HUES48 (cell line): ENCODE results near the gene RBM8A.

Source experiments
- H3K27ac ChIP-seq: one replicate; pipeline ENCODE4 v1.7.0; 2013; ENCODE audit warnings: low read depth, low read length, inconsistent platforms
- H3K27me3 ChIP-seq: 2 replicates; pipeline ENCODE4 v1.6.1; 2013; ENCODE audit warnings: mild to moderate bottlenecking, low read length; ENCODE audit not compliant: control insufficient read depth, insufficient read depth
- H3K36me3 ChIP-seq: 2 replicates; pipeline ENCODE4 v1.6.1; 2013; ENCODE audit warnings: low read length; ENCODE audit not compliant: control insufficient read depth, insufficient read depth
- H3K4me1 ChIP-seq: 2 replicates; pipeline ENCODE4 v1.6.1; 2013; ENCODE audit warnings: mild to moderate bottlenecking, low read length; ENCODE audit not compliant: control insufficient read depth, insufficient read depth
- H3K4me3 ChIP-seq: 2 replicates; pipeline ENCODE4 v1.5.1; 2013; ENCODE audit warnings: mild to moderate bottlenecking, low read depth, low read length
- H3K9ac ChIP-seq: 2 replicates; pipeline ENCODE4 v1.6.1; 2013; ENCODE audit warnings: mild to moderate bottlenecking, low read depth, low read length, moderate library complexity
- H3K9me3 ChIP-seq: 2 replicates; pipeline ENCODE4 v1.6.1; 2013; ENCODE audit warnings: low read length; ENCODE audit not compliant: control insufficient read depth, insufficient read depth

Gene RBM8A

DNA sequence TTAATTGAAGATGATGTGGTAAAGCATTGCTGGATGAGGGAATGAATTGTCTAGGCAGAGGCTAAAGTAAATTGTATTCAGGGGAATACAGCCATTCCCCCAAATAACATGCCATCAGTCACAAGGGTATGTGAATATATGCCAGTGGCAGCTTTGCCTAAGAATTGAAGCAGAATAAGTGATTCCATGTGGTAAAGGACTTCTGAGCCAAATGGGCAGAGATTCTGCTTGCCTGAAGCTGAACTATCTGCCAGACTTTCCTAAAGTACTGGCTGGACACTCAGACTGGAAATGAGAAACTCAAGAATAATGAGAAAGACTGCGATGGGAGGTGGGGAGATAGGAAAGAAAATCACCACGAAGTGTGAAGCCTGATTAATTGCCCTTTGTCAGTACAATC lies 28.2 kb upstream of the RBM8A start:
- H3K4me1 ChIP-seq = peaks cover 13% of the 10 kb centered on the region
- H3K9me3 ChIP-seq = no peaks in the 10 kb centered on the region
- H3K4me3 ChIP-seq = no peak overlapping the region
- H3K27ac ChIP-seq = no peak overlapping the region
- H3K9ac ChIP-seq = no peak overlapping the region
- peaks cover 57% of the 10 kb centered on the region for H3K27me3 ChIP-seq
- H3K36me3 ChIP-seq = no peaks in the 10 kb centered on the region

DNA sequence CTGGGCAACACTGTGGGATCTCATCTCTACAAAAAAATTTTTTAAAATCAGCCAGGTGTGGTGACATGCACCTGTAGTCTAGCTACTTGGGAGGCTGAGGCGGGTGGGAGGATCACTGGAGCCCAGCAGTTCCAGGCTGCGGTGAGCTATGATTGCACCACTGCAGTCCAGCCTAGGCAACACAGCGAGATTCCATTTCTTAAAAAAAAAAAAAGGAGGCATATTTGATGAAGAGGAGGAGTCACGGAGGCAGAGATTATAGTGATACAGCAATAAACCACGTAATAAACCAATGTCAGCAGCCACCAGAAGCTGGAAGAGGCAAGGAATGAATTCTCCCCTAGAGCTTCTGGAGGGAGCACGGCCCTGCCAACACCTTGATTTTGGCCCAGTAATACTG lies 26.6 kb upstream of the RBM8A start:
- Histone ChIP-seq H3K4me3 (no peak overlapping the region), H3K27me3 (peaks cover 41% of the 10 kb centered on the region), H3K9ac (no peak overlapping the region), H3K36me3 (no peaks in the 10 kb centered on the region), H3K4me1 (peaks cover 9% of the 10 kb centered on the region), H3K27ac (no peak overlapping the region), H3K9me3 (no peaks in the 10 kb centered on the region)

DNA sequence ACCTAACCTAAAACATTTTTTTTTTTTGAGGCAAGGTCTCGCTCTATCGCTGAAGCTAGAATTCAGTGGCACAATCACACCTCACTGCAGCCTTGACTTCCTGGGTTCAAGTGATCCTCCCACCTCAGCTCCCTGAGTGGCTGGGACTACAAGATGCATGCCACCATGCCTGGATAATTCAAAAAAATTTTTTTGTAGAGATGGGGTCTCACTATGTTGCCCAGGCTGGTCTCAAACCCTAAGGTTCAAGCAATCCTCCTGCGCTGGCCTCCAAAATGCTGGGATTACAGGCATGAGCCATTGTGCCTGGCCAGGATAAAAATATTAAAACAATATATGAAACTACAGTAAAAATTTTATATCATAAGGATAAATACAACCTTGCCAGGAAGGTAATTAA lies 25.6 kb upstream of the RBM8A start:
- H3K9me3 ChIP-seq = no peaks in the 10 kb centered on the region

DNA sequence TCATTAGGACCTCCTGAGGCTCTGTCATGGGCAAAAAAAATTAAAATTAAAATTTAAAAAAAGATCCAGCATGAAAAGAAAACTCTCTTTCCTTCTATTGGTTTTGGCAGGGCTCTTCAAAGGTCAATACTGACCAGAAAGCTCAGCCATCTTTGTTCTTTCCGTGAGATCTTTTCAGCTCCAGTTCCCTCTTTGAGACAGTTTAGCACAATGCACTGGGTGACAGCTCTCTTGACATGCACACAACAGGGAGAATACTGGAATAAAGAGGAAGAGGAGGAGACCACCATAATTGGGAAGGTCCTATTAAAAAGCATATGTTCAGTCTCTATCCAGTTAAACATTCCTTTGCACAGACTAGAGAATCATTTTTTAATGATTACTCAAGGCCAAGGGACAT lies 24.2 kb upstream of the RBM8A start:
- Histone ChIP-seq H3K36me3 (no peaks in the 10 kb centered on the region), H3K9ac (no peak overlapping the region), H3K27ac (no peak overlapping the region), H3K4me1 (peaks cover 15% of the 10 kb centered on the region), H3K27me3 (peaks cover 22% of the 10 kb centered on the region), H3K4me3 (no peak overlapping the region), H3K9me3 (no peaks in the 10 kb centered on the region)

More for the DNA sequence above, 25.6 kb upstream of the RBM8A start:
- Histone ChIP-seq H3K4me3 (no peak overlapping the region), H3K9ac (no peak overlapping the region), H3K27me3 (peaks cover 32% of the 10 kb centered on the region), H3K36me3 (no peaks in the 10 kb centered on the region), H3K4me1 (peaks cover 8% of the 10 kb centered on the region; the same call in 1 of the 2 replicates), H3K27ac (no peak overlapping the region)

DNA sequence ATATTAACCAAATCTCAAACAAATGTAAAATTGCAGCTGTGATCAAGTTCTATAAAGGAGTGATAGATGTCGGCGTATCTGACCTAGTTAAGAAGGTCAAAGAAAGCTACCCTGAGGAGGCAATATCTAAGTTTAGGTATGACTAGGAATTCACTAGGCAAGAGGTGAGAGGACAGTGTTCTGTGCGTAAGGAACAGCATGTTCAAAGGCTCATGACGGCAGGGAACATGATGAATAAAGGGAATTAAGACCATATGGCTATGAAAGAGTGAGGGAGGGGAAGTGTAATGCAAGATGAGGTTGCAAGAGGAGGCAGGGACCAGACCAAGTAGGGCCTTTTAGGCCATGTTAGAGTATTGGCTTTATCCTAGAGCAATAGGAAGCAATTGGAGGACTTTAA lies 21.9 kb upstream of the RBM8A start:
- no peak overlapping the region for H3K27ac ChIP-seq
- H3K4me1 ChIP-seq = peaks cover 15% of the 10 kb centered on the region
- H3K9ac ChIP-seq = no peak overlapping the region
- H3K9me3 ChIP-seq = no peaks in the 10 kb centered on the region
- no peaks in the 10 kb centered on the region for H3K36me3 ChIP-seq
- no peaks in the 10 kb centered on the region; the same call in 1 of the 2 replicates for H3K27me3 ChIP-seq
- no peak overlapping the region for H3K4me3 ChIP-seq

DNA sequence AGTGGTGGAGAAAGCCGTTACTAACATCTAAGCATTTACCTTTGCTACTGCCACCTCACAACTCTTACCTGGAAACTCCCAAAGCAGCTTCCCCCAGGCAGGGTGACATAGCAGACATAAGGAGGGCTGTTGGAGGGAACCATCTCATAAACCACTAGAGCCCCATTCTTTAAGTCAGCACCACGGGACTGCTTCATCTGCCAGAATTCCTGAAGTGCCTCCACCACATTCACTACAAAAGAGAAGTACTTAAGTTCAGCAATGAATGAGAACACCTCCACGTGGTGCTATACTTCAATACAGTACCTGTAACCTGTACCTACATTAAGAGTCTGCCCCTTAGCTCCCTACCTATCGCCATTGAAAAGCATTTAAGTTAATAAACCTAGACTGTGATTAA lies 20.3 kb upstream of the RBM8A start:
- no peak overlapping the region for H3K9ac ChIP-seq
- no peaks in the 10 kb centered on the region for H3K9me3 ChIP-seq
- no peak overlapping the region for H3K4me3 ChIP-seq
- no peaks in the 10 kb centered on the region for H3K36me3 ChIP-seq
- no peaks in the 10 kb centered on the region for H3K27me3 ChIP-seq
- peak overlapping the region; percentile 16 for H3K27ac ChIP-seq
- H3K4me1 ChIP-seq = peaks cover 15% of the 10 kb centered on the region

DNA sequence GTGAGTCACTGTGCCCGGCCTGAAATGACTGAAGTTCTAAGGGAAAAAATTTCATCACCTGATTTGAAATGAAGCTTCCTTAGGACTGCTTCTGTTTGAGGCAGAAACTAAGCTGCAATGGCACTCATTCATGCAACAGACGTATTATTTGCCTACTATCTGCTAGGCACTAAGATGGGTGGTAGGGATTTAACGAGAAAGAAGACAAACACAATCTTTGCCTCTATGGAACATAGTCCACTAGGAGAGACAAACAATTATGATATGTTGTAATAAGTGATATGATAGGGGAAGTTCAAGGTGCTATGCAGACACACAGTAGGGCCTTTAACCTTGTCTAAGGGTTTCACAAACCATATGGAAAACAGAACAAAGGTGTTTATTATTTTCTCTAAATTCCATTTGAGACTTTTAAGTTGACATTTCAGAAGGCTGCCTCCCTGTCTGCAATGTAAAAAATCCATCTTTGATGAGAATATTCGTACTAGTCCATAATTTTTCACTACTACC lies 19.2 kb upstream of the RBM8A start:
- no peaks in the 10 kb centered on the region for H3K36me3 ChIP-seq
- H3K9ac ChIP-seq = no peak overlapping the region
- no peak overlapping the region for H3K4me3 ChIP-seq
- H3K27me3 ChIP-seq = no peaks in the 10 kb centered on the region
- no peak overlapping the region for H3K27ac ChIP-seq
- no peaks in the 10 kb centered on the region for H3K9me3 ChIP-seq
- peaks cover 15% of the 10 kb centered on the region for H3K4me1 ChIP-seq

DNA sequence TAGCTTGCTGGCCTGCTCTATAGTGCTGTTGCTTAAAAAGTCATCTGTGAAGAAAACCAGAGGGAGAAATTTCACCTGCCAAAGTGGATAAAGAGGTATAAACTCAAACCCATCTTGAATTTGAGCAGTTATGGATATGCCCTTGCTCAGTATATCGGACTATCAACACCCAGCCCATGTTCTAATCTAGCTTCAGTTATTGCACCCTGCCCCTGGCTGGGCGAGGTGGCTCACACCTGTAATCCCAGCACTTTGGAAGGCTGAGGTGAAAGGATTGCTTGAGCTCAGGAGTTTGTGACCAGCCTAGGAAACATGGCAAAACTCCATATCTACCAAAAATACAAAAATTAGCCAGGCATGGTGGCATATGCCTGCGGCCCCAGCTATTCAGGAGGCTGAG lies 17.2 kb upstream of the RBM8A start:
- Histone ChIP-seq H3K4me3 (no peak overlapping the region), H3K4me1 (peaks cover 15% of the 10 kb centered on the region), H3K9me3 (no peaks in the 10 kb centered on the region), H3K9ac (no peak overlapping the region), H3K27ac (no peak overlapping the region), H3K36me3 (no peaks in the 10 kb centered on the region), H3K27me3 (no peaks in the 10 kb centered on the region)

DNA sequence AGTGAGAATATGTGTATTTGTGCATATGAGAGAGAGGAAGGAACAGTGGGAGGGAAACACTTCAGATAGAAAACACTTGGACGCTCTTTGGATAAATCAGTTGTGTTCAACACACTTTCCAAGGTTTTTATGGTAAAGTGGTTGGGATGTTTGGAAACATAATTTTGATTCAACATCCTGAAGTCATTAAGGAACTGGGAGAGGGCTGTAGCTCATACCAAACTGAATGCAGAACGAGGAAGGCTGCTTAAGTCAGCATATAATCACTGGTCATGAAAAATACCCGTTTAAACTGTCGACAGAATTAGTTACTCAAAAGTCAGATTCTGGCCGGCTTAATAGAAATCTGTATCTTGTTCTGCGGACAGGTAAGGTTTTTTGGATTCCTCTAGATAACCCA lies 15.6 kb upstream of the RBM8A start:
- Histone ChIP-seq H3K4me1 (peaks cover 12% of the 10 kb centered on the region), H3K4me3 (no peak overlapping the region), H3K27ac (no peak overlapping the region), H3K9ac (no peak overlapping the region), H3K9me3 (no peaks in the 10 kb centered on the region), H3K27me3 (no peaks in the 10 kb centered on the region), H3K36me3 (no peaks in the 10 kb centered on the region)

DNA sequence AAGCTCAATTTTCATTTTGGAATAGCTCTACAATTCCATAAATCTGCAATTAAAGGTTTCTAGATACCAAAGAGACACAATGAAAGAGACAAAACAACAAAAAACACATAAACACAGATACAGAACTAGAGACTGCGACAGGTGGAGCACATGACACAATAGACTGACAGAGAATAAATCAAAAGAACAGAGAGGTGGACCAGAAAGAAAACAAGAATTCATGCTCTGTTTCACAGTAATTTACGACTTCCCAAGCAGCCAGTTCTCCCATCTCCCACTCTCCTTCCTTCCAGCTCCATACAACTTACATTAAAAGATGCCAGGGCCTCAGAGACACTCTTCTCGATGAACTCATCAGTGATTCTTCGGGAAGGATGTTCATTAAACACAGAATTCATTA lies 15.1 kb upstream of the RBM8A start:
- Histone ChIP-seq H3K36me3 (no peaks in the 10 kb centered on the region), H3K27ac (no peak overlapping the region), H3K9me3 (no peaks in the 10 kb centered on the region), H3K27me3 (no peaks in the 10 kb centered on the region), H3K9ac (no peak overlapping the region), H3K4me1 (peaks cover 8% of the 10 kb centered on the region), H3K4me3 (no peak overlapping the region)

DNA sequence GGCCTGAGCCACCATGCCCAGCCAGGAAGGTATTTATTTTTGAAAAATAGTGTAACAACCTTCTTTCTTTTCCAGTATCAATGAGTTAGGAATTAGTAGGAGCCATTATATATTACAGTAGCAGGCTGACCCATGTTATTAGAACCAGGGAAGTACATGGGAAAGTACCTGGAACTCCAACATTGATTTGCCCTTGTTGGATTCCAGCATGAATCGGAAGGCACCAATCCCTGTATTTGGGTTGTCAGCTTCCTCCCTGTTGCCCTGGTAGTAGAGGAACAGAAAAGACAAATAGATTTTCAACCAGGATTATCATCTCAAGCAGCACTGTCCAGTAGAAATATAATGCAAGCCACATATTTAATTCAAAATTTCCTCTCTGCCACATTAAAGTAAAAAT lies 10.2 kb upstream of the RBM8A start:
- no peak overlapping the region for H3K4me3 ChIP-seq
- H3K9ac ChIP-seq = no peak overlapping the region
- peaks cover 14% of the 10 kb centered on the region for H3K4me1 ChIP-seq
- H3K27me3 ChIP-seq = no peaks in the 10 kb centered on the region
- H3K27ac ChIP-seq = no peak overlapping the region
- no peaks in the 10 kb centered on the region for H3K36me3 ChIP-seq
- H3K9me3 ChIP-seq = no peaks in the 10 kb centered on the region

DNA sequence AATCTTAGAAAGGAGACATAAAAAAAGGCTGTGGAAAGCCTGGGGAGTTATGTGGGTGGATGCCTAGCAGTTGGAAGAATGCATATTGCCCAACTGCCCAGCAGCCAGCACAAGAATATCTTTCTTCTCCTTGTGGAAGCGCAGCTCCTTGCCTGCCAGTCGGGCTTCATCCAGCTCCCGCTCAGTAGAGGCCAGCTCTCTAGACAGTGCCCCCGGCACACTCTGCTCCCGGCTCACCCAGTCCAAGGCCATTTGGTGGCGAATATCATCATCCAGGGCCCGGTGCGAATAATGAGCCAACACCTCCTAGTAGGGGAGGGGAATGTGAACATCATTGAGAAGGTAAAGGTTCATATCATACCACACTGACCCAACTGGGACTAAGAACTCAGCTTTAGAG lies 9.0 kb upstream of the RBM8A start:
- no peak overlapping the region for H3K9ac ChIP-seq
- no peaks in the 10 kb centered on the region for H3K27me3 ChIP-seq
- H3K4me1 ChIP-seq = peaks cover 14% of the 10 kb centered on the region
- no peaks in the 10 kb centered on the region for H3K36me3 ChIP-seq
- no peak overlapping the region for H3K4me3 ChIP-seq
- H3K9me3 ChIP-seq = no peaks in the 10 kb centered on the region
- H3K27ac ChIP-seq = peak overlapping the region; percentile 35
